Measurements from ENCODE around the gene TRAPPC12. TPM values are rescaled to one million over a fixed set of nuclear protein-coding genes. Genes with fewer than 3 reads are reported as not detected.

Gene TRAPPC12
- total RNA-seq, 1 donor from 2014 or later = 89.7 TPM

DNA sequence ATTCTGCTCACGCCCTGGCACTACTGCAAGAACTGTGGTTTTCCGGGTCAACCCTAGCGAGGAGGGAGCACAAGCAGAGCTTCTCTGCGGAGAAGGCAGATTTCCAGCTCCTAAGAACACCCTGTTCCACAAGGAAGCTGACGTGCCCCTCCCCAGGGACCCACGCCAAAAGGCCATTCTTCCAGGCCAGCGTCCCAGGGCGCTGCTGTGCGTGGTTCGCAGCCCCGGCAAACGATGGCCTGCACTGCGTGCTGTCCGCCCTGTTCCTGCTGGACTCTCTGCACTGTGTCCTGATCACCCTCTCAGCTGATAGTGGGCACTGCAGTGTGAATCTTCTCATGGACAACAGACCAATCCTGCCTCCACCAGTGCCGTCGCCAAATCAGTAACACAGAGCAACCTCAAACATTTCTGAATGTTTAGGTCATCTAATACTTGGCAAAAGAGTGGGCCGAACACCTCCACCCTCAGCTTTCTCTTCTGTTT lies 90.7 kb downstream of the TRAPPC12 start:
- no peaks in the 10 kb centered on the region for H3K9me3 Mint-ChIP-seq (ENCODE audit: unreplicated experiment)
- no peak overlapping the region for H3K4me3 Mint-ChIP-seq (ENCODE audit: unreplicated experiment)
- peaks cover 6% of the 10 kb centered on the region for H3K4me1 Mint-ChIP-seq (ENCODE audit: unreplicated experiment)
- DNase-seq (ENCODE audit: extremely low spot score, unreplicated experiment) = no peak
- H3K36me3 Mint-ChIP-seq (ENCODE audit: unreplicated experiment) = peaks cover 37% of the 10 kb centered on the region
- no peaks in the 10 kb centered on the region for H3K27me3 Mint-ChIP-seq (ENCODE audit: unreplicated experiment)
- H3K27ac Mint-ChIP-seq (ENCODE audit: unreplicated experiment) = no peak overlapping the region
- TF ChIP-seq, protein P1, sequence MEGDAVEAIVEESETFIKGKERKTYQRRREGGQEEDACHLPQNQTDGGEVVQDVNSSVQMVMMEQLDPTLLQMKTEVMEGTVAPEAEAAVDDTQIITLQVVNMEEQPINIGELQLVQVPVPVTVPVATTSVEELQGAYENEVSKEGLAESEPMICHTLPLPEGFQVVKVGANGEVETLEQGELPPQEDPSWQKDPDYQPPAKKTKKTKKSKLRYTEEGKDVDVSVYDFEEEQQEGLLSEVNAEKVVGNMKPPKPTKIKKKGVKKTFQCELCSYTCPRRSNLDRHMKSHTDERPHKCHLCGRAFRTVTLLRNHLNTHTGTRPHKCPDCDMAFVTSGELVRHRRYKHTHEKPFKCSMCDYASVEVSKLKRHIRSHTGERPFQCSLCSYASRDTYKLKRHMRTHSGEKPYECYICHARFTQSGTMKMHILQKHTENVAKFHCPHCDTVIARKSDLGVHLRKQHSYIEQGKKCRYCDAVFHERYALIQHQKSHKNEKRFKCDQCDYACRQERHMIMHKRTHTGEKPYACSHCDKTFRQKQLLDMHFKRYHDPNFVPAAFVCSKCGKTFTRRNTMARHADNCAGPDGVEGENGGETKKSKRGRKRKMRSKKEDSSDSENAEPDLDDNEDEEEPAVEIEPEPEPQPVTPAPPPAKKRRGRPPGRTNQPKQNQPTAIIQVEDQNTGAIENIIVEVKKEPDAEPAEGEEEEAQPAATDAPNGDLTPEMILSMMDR (IDR thresholded peaks at IDR 0.05) = no peak

- H3K27ac Mint-ChIP-seq (ENCODE audit: unreplicated experiment) = no peak overlapping the region
- H3K27me3 Mint-ChIP-seq (ENCODE audit: unreplicated experiment) = no peaks in the 10 kb centered on the region
- peaks cover 38% of the 10 kb centered on the region for H3K36me3 Mint-ChIP-seq (ENCODE audit: unreplicated experiment)
- no peak for DNase-seq (ENCODE audit: extremely low spot score, unreplicated experiment)
- TF ChIP-seq, protein P1 (IDR thresholded peaks at IDR 0.05) = no peak
- no peak overlapping the region for H3K4me3 Mint-ChIP-seq (ENCODE audit: unreplicated experiment)
- peaks cover 1% of the 10 kb centered on the region for H3K4me1 Mint-ChIP-seq (ENCODE audit: unreplicated experiment)
- H3K9me3 Mint-ChIP-seq (ENCODE audit: unreplicated experiment) = no peaks in the 10 kb centered on the region
These were observed 91.6 kb downstream of the TRAPPC12 start for GRCh38 chr2:3470856-3471737.

- Mint-ChIP-seq H3K27me3 (ENCODE audit: unreplicated experiment) (no peaks in the 10 kb centered on the region), H3K27ac (ENCODE audit: unreplicated experiment) (no peak overlapping the region), H3K4me3 (ENCODE audit: unreplicated experiment) (no peak overlapping the region), H3K9me3 (ENCODE audit: unreplicated experiment) (no peaks in the 10 kb centered on the region), H3K4me1 (ENCODE audit: unreplicated experiment) (peaks cover 1% of the 10 kb centered on the region), H3K36me3 (ENCODE audit: unreplicated experiment) (peaks cover 38% of the 10 kb centered on the region)
- TF ChIP-seq, protein P1 (IDR thresholded peaks at IDR 0.05) = no peak
- no peak for DNase-seq (ENCODE audit: extremely low spot score, unreplicated experiment)
These were observed 92.8 kb downstream of the TRAPPC12 start for GRCh38 chr2:3472296-3472695.

GRCh38 chr2:3472966-3473365 lies 93.5 kb downstream of the TRAPPC12 start:
- Mint-ChIP-seq H3K27ac (ENCODE audit: unreplicated experiment) (no peak overlapping the region), H3K4me3 (ENCODE audit: unreplicated experiment) (no peak overlapping the region), H3K9me3 (ENCODE audit: unreplicated experiment) (no peaks in the 10 kb centered on the region), H3K27me3 (ENCODE audit: unreplicated experiment) (no peaks in the 10 kb centered on the region), H3K4me1 (ENCODE audit: unreplicated experiment) (peaks cover 1% of the 10 kb centered on the region), H3K36me3 (ENCODE audit: unreplicated experiment) (peaks cover 33% of the 10 kb centered on the region)
- DNase-seq (ENCODE audit: extremely low spot score, unreplicated experiment) = no peak
- TF ChIP-seq, protein P1 (IDR thresholded peaks at IDR 0.05) = no peak

DNA sequence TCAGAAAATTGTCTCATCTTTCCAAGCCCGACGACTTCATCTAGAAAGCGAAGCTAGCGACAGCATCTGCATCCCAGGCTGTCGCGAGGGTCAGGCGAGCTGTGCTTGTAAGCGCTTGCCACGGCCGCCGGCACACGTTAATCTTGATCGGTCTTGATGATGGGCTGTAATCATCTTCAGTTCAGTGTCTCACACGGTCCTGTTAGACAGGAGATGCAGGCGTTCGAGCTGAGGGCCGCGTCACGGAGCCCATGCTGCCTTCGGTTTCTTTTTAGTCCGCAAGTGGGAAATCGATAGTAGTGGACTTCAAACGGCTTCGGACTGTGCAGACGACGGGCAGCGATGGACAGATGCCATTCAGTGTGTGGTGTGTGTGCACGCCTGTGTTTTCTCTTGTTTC lies 96.3 kb downstream of the TRAPPC12 start:
- no peaks in the 10 kb centered on the region for H3K27me3 Mint-ChIP-seq (ENCODE audit: unreplicated experiment)
- no peak overlapping the region for H3K4me3 Mint-ChIP-seq (ENCODE audit: unreplicated experiment)
- peaks cover 28% of the 10 kb centered on the region for H3K36me3 Mint-ChIP-seq (ENCODE audit: unreplicated experiment)
- no peak overlapping the region for H3K27ac Mint-ChIP-seq (ENCODE audit: unreplicated experiment)
- peaks cover 1% of the 10 kb centered on the region for H3K4me1 Mint-ChIP-seq (ENCODE audit: unreplicated experiment)
- no peak for DNase-seq (ENCODE audit: extremely low spot score, unreplicated experiment)
- H3K9me3 Mint-ChIP-seq (ENCODE audit: unreplicated experiment) = no peaks in the 10 kb centered on the region
- TF ChIP-seq, protein P1 (IDR thresholded peaks at IDR 0.05) = no peak

All from osteocyte (in vitro differentiated cells).